KMS-11 (cell line): Measurements from ENCODE around the gene BCL7A.

Source experiments
- H2AFZ ChIP-seq: fragments of 200-600 bp; sonication (generic); 2 replicates; pipeline ENCODE4 v1.6.1; 2016; ENCODE audit warnings: antibody characterized with exemption, mixed run types, low read depth
- H3K27ac ChIP-seq: fragments of 200-600 bp; sonication (generic); 2 replicates; pipeline ENCODE4 v1.6.1; 2016; ENCODE audit warnings: mild to moderate bottlenecking, mixed run types
- H3K27me3 ChIP-seq: fragments of 200-600 bp; sonication (generic); 2 replicates; pipeline ENCODE4 v1.6.1; 2017; ENCODE audit warnings: mild to moderate bottlenecking, low read depth, mixed run types, moderate library complexity; ENCODE audit not compliant: insufficient read depth
- H3K36me3 ChIP-seq: fragments of 200-600 bp; sonication (generic); 2 replicates; pipeline ENCODE4 v1.6.1; 2017; ENCODE audit warnings: mild to moderate bottlenecking, mixed run types; ENCODE audit not compliant: insufficient read depth
- H3K4me1 ChIP-seq: fragments of 200-600 bp; sonication (generic); 2 replicates; pipeline ENCODE4 v1.6.1; 2016; ENCODE audit warnings: mild to moderate bottlenecking, low read depth, mixed run types; ENCODE audit not compliant: poor library complexity, severe bottlenecking
- H3K4me2 ChIP-seq: fragments of 200-600 bp; sonication (generic); 2 replicates; pipeline ENCODE4 v1.7.0; 2016; ENCODE audit warnings: mild to moderate bottlenecking, mixed run types
- H3K4me3 ChIP-seq: fragments of 200-600 bp; sonication (generic); IDR thresholded peaks from 2 replicates; pipeline ENCODE4 v1.6.1; 2017; ENCODE audit warnings: low read depth, low read length, mixed read lengths; ENCODE audit not compliant: insufficient read depth
- H3K79me2 ChIP-seq: fragments of 200-600 bp; sonication (generic); 2 replicates; pipeline ENCODE4 v1.6.1; 2016; ENCODE audit warnings: low read depth, mixed run types; ENCODE audit not compliant: insufficient read depth
- H3K9ac ChIP-seq: fragments of 200-600 bp; sonication (generic); 2 replicates; pipeline ENCODE4 v1.6.1; 2016; ENCODE audit warnings: mild to moderate bottlenecking, mixed run types
- H4K20me1 ChIP-seq: fragments of 200-600 bp; sonication (generic); 2 replicates; pipeline ENCODE4 v1.6.1; 2016; ENCODE audit warnings: mild to moderate bottlenecking, mixed run types; ENCODE audit not compliant: insufficient read depth
- TF ChIP-seq, protein P1 (sequence below): fragments of 200-600 bp; sonication (generic); conservative IDR thresholded peaks from 2 replicates; pipeline ENCODE4 v1.6.1; 2017; ENCODE audit warnings: low read depth, mild to moderate bottlenecking, antibody characterized with exemption, low read length, moderate library complexity, mixed read lengths

BCL7A gene

DNA sequence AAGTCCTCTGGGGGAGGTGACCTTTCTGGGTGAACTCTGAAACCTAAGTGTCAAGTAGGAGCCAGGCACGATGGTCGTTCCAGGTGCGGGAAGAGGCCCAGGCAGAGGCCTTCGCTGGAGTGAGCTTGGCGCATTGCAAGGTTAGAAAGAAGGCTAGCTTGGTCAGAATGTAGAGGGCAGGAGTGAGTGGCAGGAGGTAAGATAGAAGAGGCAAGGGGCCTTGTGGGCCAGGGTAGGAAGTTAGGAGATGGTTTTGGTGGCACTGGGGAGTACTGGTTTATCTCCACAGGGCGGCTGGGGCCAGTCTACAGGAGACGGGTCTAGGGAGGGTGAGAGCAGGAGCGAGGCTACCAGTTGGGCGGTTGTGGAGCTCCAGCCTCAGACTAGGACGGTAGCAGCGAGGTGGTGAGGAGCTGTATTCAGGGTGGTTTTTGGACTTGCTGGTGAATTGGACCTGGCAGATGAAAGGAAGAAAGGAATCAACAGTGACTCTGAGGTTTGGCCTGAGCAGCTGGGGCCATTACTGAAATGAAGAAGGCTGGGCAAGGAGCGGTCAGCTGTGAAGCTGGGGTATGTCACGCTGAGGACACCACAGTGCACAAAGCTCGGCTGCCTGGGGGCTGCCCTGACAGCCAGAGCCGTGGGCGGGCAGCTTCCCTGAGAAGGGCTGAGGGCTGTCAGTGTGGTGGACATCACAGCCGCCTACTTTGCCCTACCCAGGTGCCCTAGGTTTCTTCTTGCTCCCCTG, 65.9 kb downstream of the BCL7A start:
- H3K4me3 ChIP-seq = no peak overlapping the region
- TF ChIP-seq, protein P1, sequence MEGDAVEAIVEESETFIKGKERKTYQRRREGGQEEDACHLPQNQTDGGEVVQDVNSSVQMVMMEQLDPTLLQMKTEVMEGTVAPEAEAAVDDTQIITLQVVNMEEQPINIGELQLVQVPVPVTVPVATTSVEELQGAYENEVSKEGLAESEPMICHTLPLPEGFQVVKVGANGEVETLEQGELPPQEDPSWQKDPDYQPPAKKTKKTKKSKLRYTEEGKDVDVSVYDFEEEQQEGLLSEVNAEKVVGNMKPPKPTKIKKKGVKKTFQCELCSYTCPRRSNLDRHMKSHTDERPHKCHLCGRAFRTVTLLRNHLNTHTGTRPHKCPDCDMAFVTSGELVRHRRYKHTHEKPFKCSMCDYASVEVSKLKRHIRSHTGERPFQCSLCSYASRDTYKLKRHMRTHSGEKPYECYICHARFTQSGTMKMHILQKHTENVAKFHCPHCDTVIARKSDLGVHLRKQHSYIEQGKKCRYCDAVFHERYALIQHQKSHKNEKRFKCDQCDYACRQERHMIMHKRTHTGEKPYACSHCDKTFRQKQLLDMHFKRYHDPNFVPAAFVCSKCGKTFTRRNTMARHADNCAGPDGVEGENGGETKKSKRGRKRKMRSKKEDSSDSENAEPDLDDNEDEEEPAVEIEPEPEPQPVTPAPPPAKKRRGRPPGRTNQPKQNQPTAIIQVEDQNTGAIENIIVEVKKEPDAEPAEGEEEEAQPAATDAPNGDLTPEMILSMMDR = no peak
- H3K27me3 ChIP-seq = no peaks in the 10 kb centered on the region
- H3K36me3 ChIP-seq = no peaks in the 10 kb centered on the region
- H3K4me2 ChIP-seq = no peak overlapping the region
- H3K79me2 ChIP-seq = peaks cover 10% of the 10 kb centered on the region; the same call in 1 of the 2 replicates
- no peak overlapping the region for H2AFZ ChIP-seq
- H4K20me1 ChIP-seq = no peaks in the 10 kb centered on the region
- no peak overlapping the region for H3K9ac ChIP-seq
- peaks cover 13% of the 10 kb centered on the region for H3K4me1 ChIP-seq
- H3K27ac ChIP-seq = no peak overlapping the region

DNA sequence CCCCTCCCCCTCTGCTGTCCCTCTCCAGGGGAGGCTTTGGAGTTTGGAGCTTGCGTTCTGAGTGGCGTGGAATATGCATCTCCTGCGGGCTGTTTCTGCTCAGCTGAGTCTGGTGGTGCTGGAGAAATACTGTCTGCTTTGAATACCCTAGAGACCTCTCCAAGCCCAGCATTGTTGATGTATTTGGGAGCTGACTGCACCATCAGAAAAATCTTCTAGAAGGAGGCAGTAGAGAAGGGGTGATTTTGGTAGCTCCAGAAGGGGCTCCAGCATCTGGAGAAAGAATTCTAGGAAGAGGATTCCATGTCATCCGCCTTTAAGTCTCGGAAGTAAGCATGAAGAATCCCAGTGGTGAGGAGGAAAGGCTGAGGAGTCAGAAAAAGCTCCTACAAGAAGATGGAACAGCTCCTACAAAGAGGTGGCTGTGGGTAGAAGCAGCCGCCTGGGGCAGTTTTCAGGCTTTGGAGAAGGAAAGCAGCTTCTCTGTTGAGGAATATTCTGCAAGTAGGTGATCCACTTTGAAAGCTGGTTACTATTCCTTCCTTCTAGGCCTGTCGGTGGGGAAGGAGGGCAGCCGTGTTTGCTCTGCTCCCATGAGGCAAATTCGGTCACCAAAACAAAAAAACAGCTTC, 66.6 kb downstream of the BCL7A start:
- Histone ChIP-seq H2AFZ (no peak overlapping the region), H3K4me3 (no peak overlapping the region), H3K4me1 (peaks cover 7% of the 10 kb centered on the region), H3K79me2 (peaks cover 6% of the 10 kb centered on the region; the same call in 1 of the 2 replicates), H3K4me2 (no peak overlapping the region), H4K20me1 (no peaks in the 10 kb centered on the region), H3K36me3 (no peaks in the 10 kb centered on the region), H3K27me3 (no peaks in the 10 kb centered on the region), H3K27ac (no peak overlapping the region), H3K9ac (no peak overlapping the region)
- TF ChIP-seq, protein P1 = no peak

DNA sequence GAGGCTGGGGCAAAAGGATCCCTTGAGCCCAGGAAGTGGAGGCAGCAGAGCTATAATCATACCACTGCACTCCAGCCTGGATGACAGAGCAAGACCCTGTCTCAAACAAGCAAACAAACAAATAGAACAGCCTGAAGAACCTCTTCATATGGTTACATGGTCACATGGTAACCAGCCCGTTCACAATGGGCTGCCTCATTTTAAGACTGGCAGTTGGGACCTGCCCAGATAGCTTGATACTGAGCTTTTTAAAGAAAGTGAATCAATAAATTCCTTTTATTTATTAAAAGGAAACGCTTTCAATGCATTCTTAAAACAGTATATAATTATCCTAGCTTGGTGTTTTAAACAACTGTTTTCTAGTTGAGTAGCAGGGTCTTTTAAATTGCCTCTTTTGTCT, 67.4 kb downstream of the BCL7A start:
- H3K4me1 ChIP-seq = no peaks in the 10 kb centered on the region
- TF ChIP-seq, protein P1 = no peak
- H4K20me1 ChIP-seq = no peaks in the 10 kb centered on the region
- no peaks in the 10 kb centered on the region; the same call in 1 of the 2 replicates for H3K79me2 ChIP-seq
- H3K27me3 ChIP-seq = no peaks in the 10 kb centered on the region
- H3K4me3 ChIP-seq = no peak overlapping the region
- H3K4me2 ChIP-seq = no peak overlapping the region
- H2AFZ ChIP-seq = no peak overlapping the region
- no peaks in the 10 kb centered on the region for H3K36me3 ChIP-seq
- no peak overlapping the region for H3K27ac ChIP-seq
- no peak overlapping the region for H3K9ac ChIP-seq

DNA sequence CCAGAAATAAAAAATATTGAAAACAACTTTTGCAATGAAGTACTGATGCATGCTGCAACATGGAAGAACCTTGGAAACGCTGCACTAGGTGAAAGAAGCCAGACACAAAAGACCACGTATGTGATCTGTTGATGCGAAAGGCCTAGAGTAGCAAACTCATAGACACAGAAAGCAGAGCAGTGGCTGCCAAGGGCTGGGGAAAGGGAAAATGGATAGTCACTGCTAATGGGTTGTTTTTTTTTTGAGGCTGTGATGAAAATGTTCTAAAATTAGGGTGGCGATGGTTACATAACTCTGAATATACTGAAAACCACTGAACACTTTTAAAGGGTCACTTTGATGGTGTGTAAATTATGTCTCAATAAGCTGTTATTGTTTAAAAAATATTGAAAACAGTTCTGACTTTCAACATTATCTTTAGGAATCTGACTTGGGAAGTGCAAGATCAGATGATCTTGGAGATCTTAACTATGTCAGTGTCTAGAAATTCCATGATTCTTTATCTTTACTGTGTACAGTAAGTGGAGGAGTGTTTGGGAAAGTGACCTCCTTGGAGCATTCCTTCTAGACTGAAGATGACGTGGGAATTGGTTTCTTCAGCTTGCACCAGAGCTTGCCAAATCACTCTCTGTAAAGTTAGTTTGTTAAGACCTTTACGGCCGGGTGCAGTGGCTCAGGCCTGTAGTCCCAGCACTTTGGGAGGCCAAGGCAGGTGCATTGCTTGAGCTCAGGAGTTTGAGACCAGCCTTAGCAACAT, 69.3 kb downstream of the BCL7A start:
- Histone ChIP-seq H3K27me3 (no peaks in the 10 kb centered on the region), H4K20me1 (no peaks in the 10 kb centered on the region), H3K27ac (no peak overlapping the region), H2AFZ (no peak overlapping the region), H3K79me2 (no peaks in the 10 kb centered on the region; the same call in 1 of the 2 replicates), H3K4me2 (no peak overlapping the region), H3K4me1 (no peaks in the 10 kb centered on the region), H3K4me3 (no peak overlapping the region), H3K9ac (no peak overlapping the region), H3K36me3 (no peaks in the 10 kb centered on the region)
- TF ChIP-seq, protein P1 = no peak
